Measurements from ENCODE around the gene DNAJC21. TPM values are rescaled to one million over a fixed set of nuclear protein-coding genes. Genes with fewer than 3 reads are reported as not detected.

Gene DNAJC21
- total RNA-seq, 1 donor from 2014 or later, result 36.8 TPM

- DNase-seq (ENCODE audit: low spot score), result no peak
- no peaks in the 10 kb centered on the region for H3K27me3 Mint-ChIP-seq (ENCODE audit: unreplicated experiment)
- no peaks in the 10 kb centered on the region for H3K4me1 Mint-ChIP-seq (ENCODE audit: unreplicated experiment)
- H3K4me3 Mint-ChIP-seq (ENCODE audit: unreplicated experiment), result no peak overlapping the region
- H3K27ac Mint-ChIP-seq (ENCODE audit: unreplicated experiment), result no peak overlapping the region
- TF ChIP-seq, protein P1, sequence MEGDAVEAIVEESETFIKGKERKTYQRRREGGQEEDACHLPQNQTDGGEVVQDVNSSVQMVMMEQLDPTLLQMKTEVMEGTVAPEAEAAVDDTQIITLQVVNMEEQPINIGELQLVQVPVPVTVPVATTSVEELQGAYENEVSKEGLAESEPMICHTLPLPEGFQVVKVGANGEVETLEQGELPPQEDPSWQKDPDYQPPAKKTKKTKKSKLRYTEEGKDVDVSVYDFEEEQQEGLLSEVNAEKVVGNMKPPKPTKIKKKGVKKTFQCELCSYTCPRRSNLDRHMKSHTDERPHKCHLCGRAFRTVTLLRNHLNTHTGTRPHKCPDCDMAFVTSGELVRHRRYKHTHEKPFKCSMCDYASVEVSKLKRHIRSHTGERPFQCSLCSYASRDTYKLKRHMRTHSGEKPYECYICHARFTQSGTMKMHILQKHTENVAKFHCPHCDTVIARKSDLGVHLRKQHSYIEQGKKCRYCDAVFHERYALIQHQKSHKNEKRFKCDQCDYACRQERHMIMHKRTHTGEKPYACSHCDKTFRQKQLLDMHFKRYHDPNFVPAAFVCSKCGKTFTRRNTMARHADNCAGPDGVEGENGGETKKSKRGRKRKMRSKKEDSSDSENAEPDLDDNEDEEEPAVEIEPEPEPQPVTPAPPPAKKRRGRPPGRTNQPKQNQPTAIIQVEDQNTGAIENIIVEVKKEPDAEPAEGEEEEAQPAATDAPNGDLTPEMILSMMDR (IDR thresholded peaks at IDR 0.05; ENCODE audit: unreplicated experiment), result no peak
- peaks cover 11% of the 10 kb centered on the region for H3K36me3 Mint-ChIP-seq (ENCODE audit: low read depth, unreplicated experiment)
- H3K9me3 Mint-ChIP-seq (ENCODE audit: unreplicated experiment), result no peaks in the 10 kb centered on the region
Observed at GRCh38 chr5:34957321-34957720, 28.0 kb downstream of the DNAJC21 start.

DNA sequence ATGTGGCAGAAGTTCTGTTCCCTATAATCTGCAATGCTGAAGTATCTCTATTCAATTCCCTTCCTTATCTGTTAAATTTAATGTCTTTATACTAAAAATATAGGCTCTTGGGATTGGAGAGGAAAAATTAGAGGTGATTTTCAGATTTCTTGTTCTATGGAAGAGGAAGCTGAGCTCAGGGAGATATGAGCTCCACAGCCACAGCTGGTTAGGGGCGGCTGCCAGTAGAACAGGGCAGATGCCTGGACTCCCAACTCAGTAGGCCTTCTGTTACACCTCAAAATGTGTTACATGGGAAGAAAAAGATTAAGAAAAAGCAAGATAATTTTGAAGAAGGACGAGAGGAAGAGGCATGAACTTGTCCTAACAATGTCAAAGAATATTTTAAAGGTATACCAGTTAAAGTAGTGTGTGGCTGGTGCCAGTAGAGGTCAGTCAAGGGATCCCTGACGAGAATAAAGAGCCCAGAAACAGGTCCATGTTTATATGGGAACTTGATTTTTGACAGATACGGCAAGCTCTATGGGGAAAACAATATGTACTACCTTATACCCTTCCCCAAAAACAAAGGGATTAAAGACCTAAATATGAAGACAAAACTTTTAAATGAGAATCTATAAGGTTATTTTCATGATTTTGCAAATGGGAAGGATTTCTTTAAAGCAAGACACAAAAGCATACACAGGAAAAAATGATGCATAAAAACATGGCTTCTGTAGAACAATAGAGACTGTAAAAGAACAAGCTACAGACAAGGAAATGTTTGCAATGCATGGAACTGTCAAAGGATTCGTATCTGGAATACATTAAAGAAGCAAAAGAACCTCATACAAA, 28.7 kb downstream of the DNAJC21 start:
- TF ChIP-seq, protein P1 (IDR thresholded peaks at IDR 0.05; ENCODE audit: unreplicated experiment), result peak; percentile 27
- peaks cover 7% of the 10 kb centered on the region for H3K36me3 Mint-ChIP-seq (ENCODE audit: low read depth, unreplicated experiment)
- H3K4me1 Mint-ChIP-seq (ENCODE audit: unreplicated experiment), result no peaks in the 10 kb centered on the region
- DNase-seq (ENCODE audit: low spot score), result peak; percentile 39
- H3K27me3 Mint-ChIP-seq (ENCODE audit: unreplicated experiment), result no peaks in the 10 kb centered on the region
- no peak overlapping the region for H3K27ac Mint-ChIP-seq (ENCODE audit: unreplicated experiment)
- H3K4me3 Mint-ChIP-seq (ENCODE audit: unreplicated experiment), result no peak overlapping the region
- H3K9me3 Mint-ChIP-seq (ENCODE audit: unreplicated experiment), result no peaks in the 10 kb centered on the region

- H3K4me1 Mint-ChIP-seq (ENCODE audit: unreplicated experiment), result no peaks in the 10 kb centered on the region
- H3K9me3 Mint-ChIP-seq (ENCODE audit: unreplicated experiment), result no peaks in the 10 kb centered on the region
- TF ChIP-seq, protein P1 (IDR thresholded peaks at IDR 0.05; ENCODE audit: unreplicated experiment), result no peak
- H3K27ac Mint-ChIP-seq (ENCODE audit: unreplicated experiment), result no peak overlapping the region
- H3K4me3 Mint-ChIP-seq (ENCODE audit: unreplicated experiment), result no peak overlapping the region
- no peak for DNase-seq (ENCODE audit: low spot score)
- H3K27me3 Mint-ChIP-seq (ENCODE audit: unreplicated experiment), result no peaks in the 10 kb centered on the region
- peaks cover 6% of the 10 kb centered on the region for H3K36me3 Mint-ChIP-seq (ENCODE audit: low read depth, unreplicated experiment)
Observed at GRCh38 chr5:34959323-34959722, 30.0 kb downstream of the DNAJC21 start.

- no peaks in the 10 kb centered on the region for H3K9me3 Mint-ChIP-seq (ENCODE audit: unreplicated experiment)
- H3K4me3 Mint-ChIP-seq (ENCODE audit: unreplicated experiment), result no peak overlapping the region
Observed at GRCh38 chr5:34967540-34967939, 38.2 kb downstream of the DNAJC21 start.

DNA sequence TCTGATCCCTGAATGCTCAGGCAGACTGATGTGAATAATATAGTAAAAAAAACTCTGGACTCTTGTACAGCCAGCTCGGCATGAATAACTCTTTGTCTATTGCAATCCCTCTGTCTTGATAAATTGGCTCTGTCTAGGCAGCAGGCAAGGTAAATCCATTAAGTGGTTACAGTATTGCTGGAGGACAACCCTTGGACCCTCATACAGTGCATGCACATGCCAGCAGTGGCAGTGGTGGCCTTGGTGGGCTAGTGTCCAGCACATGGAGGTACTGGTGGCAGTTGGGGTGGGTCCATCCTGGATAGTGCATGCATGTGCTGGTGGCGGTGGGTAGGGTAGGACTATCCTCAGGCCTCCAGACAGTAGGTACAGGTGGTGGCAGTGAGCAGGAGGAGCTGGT, 38.9 kb downstream of the DNAJC21 start:
- Mint-ChIP-seq H3K4me1 (ENCODE audit: unreplicated experiment) (no peaks in the 10 kb centered on the region), H3K27me3 (ENCODE audit: unreplicated experiment) (no peaks in the 10 kb centered on the region), H3K27ac (ENCODE audit: unreplicated experiment) (no peak overlapping the region), H3K36me3 (ENCODE audit: low read depth, unreplicated experiment) (no peaks in the 10 kb centered on the region), H3K4me3 (ENCODE audit: unreplicated experiment) (no peak overlapping the region), H3K9me3 (ENCODE audit: unreplicated experiment) (no peaks in the 10 kb centered on the region)
- TF ChIP-seq, protein P1 (IDR thresholded peaks at IDR 0.05; ENCODE audit: unreplicated experiment), result no peak
- DNase-seq (ENCODE audit: low spot score), result no peak

More at GRCh38 chr5:34967540-34967939, 38.2 kb downstream of the DNAJC21 start:
- TF ChIP-seq, protein P1 (IDR thresholded peaks at IDR 0.05; ENCODE audit: unreplicated experiment), result no peak
- H3K27me3 Mint-ChIP-seq (ENCODE audit: unreplicated experiment), result no peaks in the 10 kb centered on the region
- H3K27ac Mint-ChIP-seq (ENCODE audit: unreplicated experiment), result no peak overlapping the region
- H3K36me3 Mint-ChIP-seq (ENCODE audit: low read depth, unreplicated experiment), result no peaks in the 10 kb centered on the region
- no peaks in the 10 kb centered on the region for H3K4me1 Mint-ChIP-seq (ENCODE audit: unreplicated experiment)
- DNase-seq (ENCODE audit: low spot score), result no peak
